Measurements from ENCODE around the gene CFAP221. TPM values are rescaled to one million over a fixed set of nuclear protein-coding genes. Genes with fewer than 3 reads are reported as not detected.
A peak's percentile ranks its signal among the peaks of the same experiment; 100 is the strongest.

Gene CFAP221
- total RNA-seq, 1 experiment from 2014 or later = not detected

DNA sequence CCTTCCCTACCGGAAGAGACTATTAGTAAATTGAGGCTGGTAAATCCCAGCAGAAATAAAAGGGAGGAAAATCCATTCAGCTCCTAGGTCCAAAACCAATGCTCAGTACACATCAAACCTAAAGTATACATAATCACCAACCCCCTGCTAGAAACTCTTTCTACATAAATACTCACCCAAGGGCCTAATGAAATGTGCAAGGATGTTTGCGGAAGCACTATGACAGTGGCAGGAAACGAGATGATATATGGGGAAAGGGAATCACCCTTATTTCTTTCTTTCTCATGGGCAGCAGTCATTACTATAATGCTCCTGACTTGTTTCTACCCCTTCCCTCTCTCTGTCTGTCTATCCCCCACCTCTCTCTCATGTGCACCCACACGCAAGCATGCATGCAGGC is 18.6 kb upstream of the CFAP221 start:
- no peaks in the 10 kb centered on the region for H3K9me3 Mint-ChIP-seq (ENCODE audit: unreplicated experiment)
- H3K27ac Mint-ChIP-seq (ENCODE audit: low read depth, unreplicated experiment) = no peak overlapping the region
- BruUV-seq (replicated peaks) = no TSS peak
- H3K4me1 Mint-ChIP-seq (ENCODE audit: insufficient read depth, unreplicated experiment) = no peaks in the 10 kb centered on the region
- CTCF ChIA-PET = no interaction called here
- peaks cover 29% of the 10 kb centered on the region for H3K27me3 Mint-ChIP-seq (ENCODE audit: insufficient read depth, unreplicated experiment)
- POLR2A ChIA-PET = no interaction called here
- no peaks in the 10 kb centered on the region for H3K36me3 Mint-ChIP-seq (ENCODE audit: insufficient read depth, unreplicated experiment)
- no peak for DNase-seq (ENCODE audit: unreplicated experiment)
- TF ChIP-seq, protein P1, sequence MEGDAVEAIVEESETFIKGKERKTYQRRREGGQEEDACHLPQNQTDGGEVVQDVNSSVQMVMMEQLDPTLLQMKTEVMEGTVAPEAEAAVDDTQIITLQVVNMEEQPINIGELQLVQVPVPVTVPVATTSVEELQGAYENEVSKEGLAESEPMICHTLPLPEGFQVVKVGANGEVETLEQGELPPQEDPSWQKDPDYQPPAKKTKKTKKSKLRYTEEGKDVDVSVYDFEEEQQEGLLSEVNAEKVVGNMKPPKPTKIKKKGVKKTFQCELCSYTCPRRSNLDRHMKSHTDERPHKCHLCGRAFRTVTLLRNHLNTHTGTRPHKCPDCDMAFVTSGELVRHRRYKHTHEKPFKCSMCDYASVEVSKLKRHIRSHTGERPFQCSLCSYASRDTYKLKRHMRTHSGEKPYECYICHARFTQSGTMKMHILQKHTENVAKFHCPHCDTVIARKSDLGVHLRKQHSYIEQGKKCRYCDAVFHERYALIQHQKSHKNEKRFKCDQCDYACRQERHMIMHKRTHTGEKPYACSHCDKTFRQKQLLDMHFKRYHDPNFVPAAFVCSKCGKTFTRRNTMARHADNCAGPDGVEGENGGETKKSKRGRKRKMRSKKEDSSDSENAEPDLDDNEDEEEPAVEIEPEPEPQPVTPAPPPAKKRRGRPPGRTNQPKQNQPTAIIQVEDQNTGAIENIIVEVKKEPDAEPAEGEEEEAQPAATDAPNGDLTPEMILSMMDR (IDR thresholded peaks at IDR 0.05; ENCODE audit: unreplicated experiment) = no peak
- H3K4me3 Mint-ChIP-seq (ENCODE audit: unreplicated experiment) = no peak overlapping the region
- intact Hi-C loops (cut with micrococcal nuclease) = no loop called here

DNA sequence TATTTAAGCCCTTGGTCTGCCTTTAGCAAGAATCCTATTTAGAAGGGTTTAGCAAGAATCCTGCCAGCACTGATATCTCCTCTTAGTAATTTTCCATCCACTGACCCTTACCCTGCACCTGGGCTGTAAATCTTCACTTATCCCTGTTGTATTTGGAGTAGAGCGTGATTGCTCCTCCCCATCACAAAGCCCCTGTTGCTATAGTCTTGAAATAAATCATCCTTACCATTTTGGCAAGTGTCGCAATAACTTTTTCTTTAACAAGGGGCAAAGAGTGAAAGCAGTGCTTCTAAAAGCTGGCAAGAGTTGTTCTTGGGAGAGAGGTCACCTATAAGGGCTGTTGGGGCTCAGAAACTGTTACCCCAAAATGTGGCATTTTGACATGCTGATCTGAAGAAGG is 16.2 kb upstream of the CFAP221 start:
- no TSS peak for BruUV-seq (replicated peaks)
- no peak overlapping the region for H3K27ac Mint-ChIP-seq (ENCODE audit: low read depth, unreplicated experiment)
- DNase-seq (ENCODE audit: unreplicated experiment) = no peak
- H3K4me3 Mint-ChIP-seq (ENCODE audit: unreplicated experiment) = no peak overlapping the region
- intact Hi-C loops (cut with micrococcal nuclease) = no loop called here
- peaks cover 33% of the 10 kb centered on the region for H3K27me3 Mint-ChIP-seq (ENCODE audit: insufficient read depth, unreplicated experiment)
- TF ChIP-seq, protein P1 (IDR thresholded peaks at IDR 0.05; ENCODE audit: unreplicated experiment) = no peak
- peaks cover 10% of the 10 kb centered on the region for H3K9me3 Mint-ChIP-seq (ENCODE audit: unreplicated experiment)
- H3K4me1 Mint-ChIP-seq (ENCODE audit: insufficient read depth, unreplicated experiment) = no peaks in the 10 kb centered on the region
- ChIA-PET CTCF (no interaction called here), POLR2A (no interaction called here)
- no peaks in the 10 kb centered on the region for H3K36me3 Mint-ChIP-seq (ENCODE audit: insufficient read depth, unreplicated experiment)

DNA sequence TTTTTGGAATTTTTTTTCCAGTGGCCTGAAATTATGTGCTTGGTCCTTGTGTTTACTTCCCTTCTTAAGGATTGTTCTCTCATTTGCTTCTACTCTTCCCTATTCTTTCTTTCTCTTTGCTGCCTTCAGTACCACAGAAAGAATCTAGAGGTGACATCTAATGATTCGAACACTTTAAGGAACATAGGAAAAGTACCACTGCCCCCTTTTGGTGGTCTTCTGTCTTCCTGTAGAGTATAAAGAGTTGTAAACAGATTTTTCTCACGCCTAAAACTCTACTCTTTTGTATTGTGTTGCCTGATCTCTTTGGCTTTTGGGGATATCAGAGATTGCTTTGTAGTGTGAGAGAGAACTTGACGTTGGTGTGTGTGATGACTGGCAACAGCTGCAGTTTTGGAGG is 13.0 kb upstream of the CFAP221 start:
- H3K4me1 Mint-ChIP-seq (ENCODE audit: insufficient read depth, unreplicated experiment) = no peaks in the 10 kb centered on the region
- H3K27me3 Mint-ChIP-seq (ENCODE audit: insufficient read depth, unreplicated experiment) = peaks cover 10% of the 10 kb centered on the region
- intact Hi-C loops (cut with micrococcal nuclease) = no loop called here
- no peak overlapping the region for H3K4me3 Mint-ChIP-seq (ENCODE audit: unreplicated experiment)
- H3K27ac Mint-ChIP-seq (ENCODE audit: low read depth, unreplicated experiment) = no peak overlapping the region
- no TSS peak for BruUV-seq (replicated peaks)
- POLR2A ChIA-PET = no interaction called here
- CTCF ChIA-PET = no interaction called here
- TF ChIP-seq, protein P1 (IDR thresholded peaks at IDR 0.05; ENCODE audit: unreplicated experiment) = no peak
- peaks cover 10% of the 10 kb centered on the region for H3K9me3 Mint-ChIP-seq (ENCODE audit: unreplicated experiment)
- no peaks in the 10 kb centered on the region for H3K36me3 Mint-ChIP-seq (ENCODE audit: insufficient read depth, unreplicated experiment)
- DNase-seq (ENCODE audit: unreplicated experiment) = peak; percentile 8

DNA sequence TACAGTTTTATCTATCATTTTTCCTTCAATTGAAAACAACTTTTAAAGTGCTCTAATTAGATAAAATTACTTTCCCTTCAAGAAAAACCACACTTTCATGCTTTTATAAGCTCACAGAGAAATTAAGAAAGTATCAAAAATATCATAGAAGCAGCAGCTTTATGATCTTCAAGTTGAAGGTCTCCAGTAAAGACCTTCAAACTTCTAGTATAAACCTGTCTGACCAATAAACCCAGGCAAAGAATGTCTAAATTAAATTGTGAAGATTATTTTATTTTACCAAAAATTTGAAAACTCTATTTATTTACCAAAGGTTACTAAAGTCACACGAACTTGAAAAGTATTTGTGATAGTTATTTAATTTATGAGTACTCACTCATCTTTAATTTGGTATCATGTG is 10.7 kb upstream of the CFAP221 start:
- TF ChIP-seq, protein P1 (IDR thresholded peaks at IDR 0.05; ENCODE audit: unreplicated experiment) = no peak
- ChIA-PET CTCF (no interaction called here), POLR2A (no interaction called here)
- Mint-ChIP-seq H3K27me3 (ENCODE audit: insufficient read depth, unreplicated experiment) (peaks cover 19% of the 10 kb centered on the region), H3K4me3 (ENCODE audit: unreplicated experiment) (no peak overlapping the region), H3K27ac (ENCODE audit: low read depth, unreplicated experiment) (no peak overlapping the region), H3K4me1 (ENCODE audit: insufficient read depth, unreplicated experiment) (no peaks in the 10 kb centered on the region), H3K9me3 (ENCODE audit: unreplicated experiment) (peaks cover 10% of the 10 kb centered on the region), H3K36me3 (ENCODE audit: insufficient read depth, unreplicated experiment) (no peaks in the 10 kb centered on the region)
- intact Hi-C loops (cut with micrococcal nuclease) = no loop called here
- BruUV-seq (replicated peaks) = no TSS peak
- DNase-seq (ENCODE audit: unreplicated experiment) = no peak
